ENCODE results near the gene GIMAP1. TPM values are rescaled to one million over a fixed set of nuclear protein-coding genes. Genes with fewer than 3 reads are reported as not detected.

GIMAP1 gene
- total and polyA plus RNA-seq, 2 of the 8 experiments (the other 6 are each of a cell fraction or from before 2014, with no cell fraction given): not detected

- TF ChIP-seq SP2 (IDR thresholded peaks at IDR 0.05; ENCODE audit: low read length): no peak
- no peak for TF ChIP-seq CHD1 (IDR thresholded peaks at IDR 0.05; ENCODE audit: low read depth, low read length)
- no peak for TF ChIP-seq ATF3 (IDR thresholded peaks at IDR 0.05; ENCODE audit: insufficient read depth, low read depth, low read length)
- no peak for TF ChIP-seq RAD21 (IDR thresholded peaks at IDR 0.05 in 1 of 2, conservative IDR thresholded peaks at IDR 0.05 in 1 of 2; ENCODE audit: low read depth in 2 of 2, low read length in 2 of 2)
- TF ChIP-seq E2F6 (IDR thresholded peaks at IDR 0.05): no peak
Observed at GRCh38 chr7:150738591-150739001, 22.2 kb downstream of the GIMAP1 start (continued).

Measured in H1 (cell line).